8988T (cell line): ENCODE data around the gene MOGAT3.

ENCODE experiments used
- DNase-seq: peaks from one replicate; pipeline ENCODE4 v3.0.0; 2011

Gene MOGAT3

DNA sequence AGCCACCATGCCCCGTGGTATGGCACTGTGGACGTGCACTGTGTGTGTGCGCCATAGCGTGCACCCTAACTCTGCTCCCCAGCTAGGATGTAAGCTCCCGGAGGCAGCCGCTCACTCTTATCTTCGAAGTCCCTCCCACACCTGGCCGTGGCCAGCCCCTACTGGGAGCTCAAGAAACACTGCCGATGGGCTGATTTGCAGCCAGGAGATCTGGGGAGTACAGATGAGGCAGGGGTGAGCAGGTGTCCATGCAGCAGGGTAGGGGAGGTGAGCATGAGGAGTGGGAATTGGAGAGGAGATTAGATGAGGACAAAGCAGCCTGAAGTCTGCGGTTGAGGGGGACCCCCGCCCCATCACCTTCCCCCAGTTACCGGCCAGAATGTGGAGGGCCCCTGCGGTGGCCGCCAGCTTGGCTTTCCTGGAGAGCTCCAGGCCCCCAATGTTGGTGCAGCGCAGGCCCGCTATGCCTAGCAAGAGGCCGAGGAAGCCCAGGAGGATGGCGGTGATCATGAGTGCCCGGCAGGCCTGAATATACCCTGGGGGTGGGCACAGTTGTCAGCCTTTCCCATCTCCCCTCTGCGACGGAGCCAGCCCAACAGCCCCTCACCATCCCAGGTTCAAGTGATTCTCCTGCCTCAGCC lies 33.2 kb upstream of the MOGAT3 start:
- DNase-seq: no peak

- no peak for DNase-seq
Measured at GRCh38 chr7:101232141-101232850, 31.5 kb upstream of the MOGAT3 start.

GRCh38 chr7:101231644-101232043 lies 30.8 kb upstream of the MOGAT3 start:
- no peak for DNase-seq

DNA sequence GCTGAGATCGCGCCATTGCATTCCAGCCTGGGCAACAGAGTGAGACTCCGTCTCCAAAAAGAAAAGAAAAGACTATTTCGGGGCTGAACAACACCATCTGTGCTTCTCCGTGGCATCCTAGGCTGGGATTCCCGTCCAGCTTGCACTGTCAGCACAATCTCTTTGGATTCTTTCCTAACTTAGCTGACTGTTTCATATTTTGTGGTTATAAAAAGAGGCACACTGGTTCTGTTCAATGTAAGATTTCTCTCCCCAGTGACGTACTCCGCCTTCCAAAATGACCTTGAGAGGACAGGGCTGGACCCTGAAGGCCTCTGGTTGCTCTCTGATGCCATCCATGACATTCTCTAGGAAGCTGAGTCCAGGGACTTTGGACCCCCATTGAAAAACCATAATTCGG lies 25.9 kb upstream of the MOGAT3 start:
- DNase-seq: no peak

DNA sequence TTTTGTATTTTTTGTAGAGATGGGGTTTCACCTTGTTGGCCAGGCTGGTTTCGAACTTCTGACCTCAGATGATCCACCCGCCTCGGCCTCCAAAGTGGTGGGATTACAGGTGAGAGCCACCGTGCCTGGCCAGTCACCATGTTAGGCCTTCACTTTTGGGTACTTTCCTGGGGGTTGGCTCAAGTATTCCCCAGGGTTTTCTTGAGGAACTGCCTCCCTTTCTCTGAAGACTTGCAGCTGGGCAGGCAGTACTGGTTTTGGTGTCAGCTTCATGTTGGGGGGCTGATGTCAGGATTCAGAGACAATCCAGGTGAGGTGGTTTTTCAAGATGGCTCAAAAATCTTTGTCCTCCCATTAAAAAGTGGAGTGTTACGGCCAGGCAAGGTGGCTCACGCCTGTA lies 24.8 kb upstream of the MOGAT3 start:
- DNase-seq: no peak

DNA sequence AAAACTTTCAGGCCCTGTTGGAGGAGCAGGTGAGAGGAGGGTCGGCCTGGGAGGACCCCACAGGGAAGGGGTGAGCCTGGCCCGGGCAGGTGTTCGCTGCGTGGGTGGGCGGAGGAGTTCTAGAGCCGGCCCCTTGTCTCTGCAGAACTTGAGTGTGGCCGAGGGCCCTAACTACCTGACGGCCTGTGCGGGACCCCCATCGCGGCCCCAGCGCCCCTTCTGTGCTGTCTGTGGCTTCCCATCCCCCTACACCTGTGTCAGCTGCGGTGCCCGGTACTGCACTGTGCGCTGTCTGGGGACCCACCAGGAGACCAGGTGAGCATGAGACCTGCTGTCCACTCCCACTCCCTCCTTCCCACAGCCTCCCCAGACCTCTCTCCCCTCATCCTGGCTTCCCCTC lies 22.7 kb upstream of the MOGAT3 start:
- DNase-seq: no peak

DNA sequence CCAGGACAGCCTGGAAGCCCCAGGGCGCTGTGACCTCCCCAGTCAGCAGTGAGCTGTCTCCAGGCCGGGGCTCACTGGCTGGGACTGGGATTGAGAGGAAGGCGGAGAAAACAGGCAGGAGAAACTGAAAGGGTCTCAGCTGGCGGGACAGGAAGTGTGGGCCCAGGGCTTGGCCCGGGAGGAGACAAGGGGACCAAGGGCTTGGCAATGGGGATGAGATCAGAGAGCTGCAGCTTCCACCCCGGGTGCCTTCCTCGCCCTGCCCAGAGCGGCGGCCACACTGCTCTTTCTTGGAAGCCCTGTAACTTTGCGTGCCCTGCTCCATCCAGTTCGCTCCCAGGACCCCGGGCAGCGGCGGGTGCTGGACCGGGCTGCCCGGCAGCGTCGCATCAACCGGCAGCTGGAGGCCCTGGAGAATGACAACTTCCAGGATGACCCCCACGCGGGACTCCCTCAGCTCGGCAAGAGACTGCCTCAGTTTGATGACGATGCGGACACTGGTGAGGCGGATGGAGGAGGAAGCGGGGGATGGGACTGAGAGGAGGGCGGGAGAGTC lies 21.5 kb upstream of the MOGAT3 start:
- DNase-seq: no peak

GRCh38 chr7:101220295-101220694 lies 19.5 kb upstream of the MOGAT3 start:
- no peak for DNase-seq

GRCh38 chr7:101218236-101219125 lies 17.6 kb upstream of the MOGAT3 start:
- DNase-seq: no peak

DNA sequence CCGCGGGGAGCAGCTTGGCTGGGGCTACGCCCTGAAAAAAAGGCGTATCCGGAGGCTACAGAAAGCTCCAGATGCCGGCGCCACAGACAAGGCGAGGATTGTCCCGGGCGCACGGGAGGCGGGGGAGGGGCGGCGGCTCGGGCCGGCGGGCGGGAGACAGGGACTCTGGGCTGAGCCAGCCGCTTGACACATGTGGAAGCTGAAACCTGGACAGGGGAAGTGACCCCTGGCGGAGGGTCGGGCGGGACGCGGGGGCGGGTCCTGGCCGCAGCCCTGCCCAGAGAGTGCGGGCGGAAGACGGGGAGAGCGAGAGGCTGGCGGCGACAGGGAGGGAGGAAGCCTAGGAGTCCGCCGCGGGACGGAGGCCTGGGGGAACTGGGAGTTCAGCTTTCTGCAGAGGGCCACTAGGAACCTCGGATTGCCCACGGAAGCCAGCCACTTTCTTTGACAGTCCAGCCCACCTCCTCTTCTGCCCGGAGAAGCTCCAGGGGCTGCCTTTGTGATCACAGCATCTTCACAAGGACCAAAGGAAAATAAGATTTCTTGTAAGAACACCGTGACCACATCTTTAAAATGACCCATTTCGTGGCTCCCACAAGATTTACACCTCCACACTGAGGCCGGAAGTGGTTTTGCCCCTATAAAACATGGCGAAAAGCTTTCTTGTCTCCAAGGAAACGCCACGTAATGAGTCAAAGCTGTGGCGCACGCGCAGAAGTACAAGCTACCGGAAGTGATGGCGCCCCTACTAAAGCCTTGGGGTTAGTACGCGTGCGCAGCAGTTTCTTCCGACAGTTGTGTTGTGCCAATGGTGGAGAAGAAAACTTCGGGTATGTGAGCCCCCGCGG lies 16.8 kb upstream of the MOGAT3 start, which contains the start of the genes PLOD3 and ZNHIT1:
Gene PLOD3, minus strand, starts transcription at position 194 of the 848 bp plus-strand sequence. CDS start 307 bp downstream, outside the sequence.
Gene ZNHIT1, plus strand, starts transcription at position 778 of the 848 bp plus-strand sequence. Its CDS starts 31 bp downstream, at position 809.
- peak; percentile 94 for DNase-seq

DNA sequence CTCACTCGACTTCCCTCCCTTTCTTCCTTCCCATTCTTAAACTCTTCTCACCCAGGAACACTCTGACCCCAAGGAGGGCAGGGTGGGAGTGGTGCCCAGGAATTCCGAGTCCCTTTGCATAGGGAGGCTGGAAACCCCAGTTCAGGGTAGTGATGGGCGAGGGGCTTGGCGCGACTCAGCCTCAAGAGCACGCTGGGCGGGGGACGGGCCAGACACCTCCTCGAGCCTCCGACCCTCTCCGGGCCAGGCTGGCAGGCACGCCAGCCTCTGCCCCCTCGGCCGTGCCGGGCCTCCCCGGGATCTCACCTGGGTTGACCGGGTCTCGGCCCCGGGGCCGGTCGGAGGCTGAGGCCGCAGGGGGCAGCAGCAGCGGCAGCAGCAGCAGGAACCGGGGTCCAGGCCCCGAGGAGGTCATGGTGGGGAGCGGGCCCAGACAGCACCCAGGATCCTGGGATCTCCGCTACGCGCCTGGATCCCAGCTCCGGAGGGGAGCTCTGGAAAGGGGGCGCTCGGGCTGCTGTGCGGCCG lies 16.1 kb upstream of the MOGAT3 start:
- no peak for DNase-seq

GRCh38 chr7:101216001-101216859 lies 15.4 kb upstream of the MOGAT3 start:
- DNase-seq: no peak

- DNase-seq: no peak
Measured at GRCh38 chr7:101212014-101212413, 11.2 kb upstream of the MOGAT3 start.

GRCh38 chr7:101211501-101211900 lies 10.7 kb upstream of the MOGAT3 start:
- DNase-seq: no peak

- DNase-seq: no peak
Measured at GRCh38 chr7:101210143-101210542, 9.3 kb upstream of the MOGAT3 start.

DNA sequence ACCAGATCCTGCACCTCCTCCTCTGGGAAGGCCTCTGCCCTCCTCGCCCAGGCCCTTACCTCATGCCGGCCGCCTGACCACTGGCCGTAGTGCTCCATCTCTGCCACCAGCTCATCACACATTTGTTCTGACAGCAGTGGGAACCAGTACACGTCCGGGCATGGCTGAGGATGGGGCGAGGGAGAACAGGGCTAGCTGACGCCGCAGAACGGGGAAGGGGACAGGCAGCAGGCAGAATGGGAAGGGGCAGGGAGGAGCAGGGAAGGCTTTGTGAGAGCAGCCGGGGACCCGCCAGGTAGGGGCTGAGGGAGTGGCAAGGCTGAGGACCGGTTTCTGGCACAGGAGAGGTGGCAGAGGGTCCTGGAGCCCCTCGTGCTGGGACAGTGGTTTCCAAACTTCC lies 8.0 kb upstream of the MOGAT3 start:
- DNase-seq: no peak

GRCh38 chr7:101207459-101207858 lies 6.6 kb upstream of the MOGAT3 start:
- DNase-seq: no peak

DNA sequence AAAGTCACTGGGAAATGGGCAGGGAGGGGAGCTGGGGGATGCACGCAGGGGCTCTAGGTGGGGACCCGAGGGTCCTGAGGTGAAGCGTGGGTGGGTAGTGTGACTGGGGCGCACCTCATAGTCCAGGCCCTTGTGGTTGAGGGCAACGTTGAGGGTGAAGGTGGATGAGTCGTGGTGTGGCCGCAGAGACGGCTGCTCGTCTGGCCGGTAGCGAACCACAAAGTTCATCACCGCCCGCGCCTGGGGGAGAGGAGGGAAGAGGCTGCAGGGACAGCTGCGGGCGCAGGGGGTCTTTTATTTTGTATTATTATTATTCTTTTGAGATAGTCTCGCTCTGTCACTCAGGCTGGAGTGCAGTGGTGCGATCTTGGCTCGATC lies 5.8 kb upstream of the MOGAT3 start:
- DNase-seq: no peak

- no peak for DNase-seq
Measured at GRCh38 chr7:101205901-101206664, 5.2 kb upstream of the MOGAT3 start.
